MM.1S (cell line): ENCODE results near the gene USP12.

Experiments used
- EZH2 ChIP-seq: fragments of 300-600 bp; sonication (generic); optimal IDR thresholded peaks from 2 replicates; pipeline ENCODE3; 2017; ENCODE audit warnings: low read depth, mild to moderate bottlenecking, antibody characterized with exemption, low read length, mixed read lengths
- TF ChIP-seq, protein P1 (sequence below): fragments of 300-600 bp; sonication (generic); IDR thresholded peaks from 2 replicates; pipeline ENCODE4 v1.5.1; 2016; ENCODE audit warnings: antibody characterized with exemption, low read length, mixed read lengths

GRCh38 chr13:27192973-27193372 is 21.4 kb upstream of the USP12 start:
- TF ChIP-seq, protein P1, sequence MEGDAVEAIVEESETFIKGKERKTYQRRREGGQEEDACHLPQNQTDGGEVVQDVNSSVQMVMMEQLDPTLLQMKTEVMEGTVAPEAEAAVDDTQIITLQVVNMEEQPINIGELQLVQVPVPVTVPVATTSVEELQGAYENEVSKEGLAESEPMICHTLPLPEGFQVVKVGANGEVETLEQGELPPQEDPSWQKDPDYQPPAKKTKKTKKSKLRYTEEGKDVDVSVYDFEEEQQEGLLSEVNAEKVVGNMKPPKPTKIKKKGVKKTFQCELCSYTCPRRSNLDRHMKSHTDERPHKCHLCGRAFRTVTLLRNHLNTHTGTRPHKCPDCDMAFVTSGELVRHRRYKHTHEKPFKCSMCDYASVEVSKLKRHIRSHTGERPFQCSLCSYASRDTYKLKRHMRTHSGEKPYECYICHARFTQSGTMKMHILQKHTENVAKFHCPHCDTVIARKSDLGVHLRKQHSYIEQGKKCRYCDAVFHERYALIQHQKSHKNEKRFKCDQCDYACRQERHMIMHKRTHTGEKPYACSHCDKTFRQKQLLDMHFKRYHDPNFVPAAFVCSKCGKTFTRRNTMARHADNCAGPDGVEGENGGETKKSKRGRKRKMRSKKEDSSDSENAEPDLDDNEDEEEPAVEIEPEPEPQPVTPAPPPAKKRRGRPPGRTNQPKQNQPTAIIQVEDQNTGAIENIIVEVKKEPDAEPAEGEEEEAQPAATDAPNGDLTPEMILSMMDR: no peak
- no peak for TF ChIP-seq EZH2
